Karpas-422 (cell line): ENCODE results near the gene ERMP1. TPM values are rescaled to one million over a fixed set of nuclear protein-coding genes. Genes with fewer than 3 reads are reported as not detected.

Source experiments
- DNase-seq: peaks from one replicate; pipeline ENCODE4 v3.0.0-alpha.2; 2015
- H2AFZ ChIP-seq: fragments of 200-600 bp; sonication (generic); 2 replicates; pipeline ENCODE4 v1.6.1; 2014; ENCODE audit warnings: antibody characterized with exemption, low read length, mixed read lengths
- H3K27ac ChIP-seq: fragments of 200-600 bp; sonication (generic); 2 replicates; pipeline ENCODE4 v1.5.1; 2014; ENCODE audit warnings: mild to moderate bottlenecking, low read length, moderate library complexity
- H3K27me3 ChIP-seq: fragments of 200-600 bp; sonication (generic); 2 replicates; pipeline ENCODE4 v1.6.1; 2014; ENCODE audit warnings: low read length, mixed read lengths
- H3K36me3 ChIP-seq: fragments of 200-600 bp; sonication (generic); 2 replicates; pipeline ENCODE4 v1.6.1; 2014; ENCODE audit warnings: low read length, mixed read lengths; ENCODE audit not compliant: insufficient read depth
- H3K4me1 ChIP-seq: fragments of 200-600 bp; sonication (generic); 2 replicates; pipeline ENCODE4 v1.6.1; 2014; ENCODE audit warnings: mild to moderate bottlenecking, low read length, mixed read lengths
- H3K4me2 ChIP-seq: fragments of 200-600 bp; sonication (generic); 2 replicates; pipeline ENCODE4 v1.6.1; 2014; ENCODE audit warnings: low read length, low read depth, mild to moderate bottlenecking; ENCODE audit not compliant: poor library complexity, severe bottlenecking
- H3K4me3 ChIP-seq: fragments of 200-600 bp; sonication (generic); 2 replicates; pipeline ENCODE4 v1.5.1; 2014; ENCODE audit warnings: mild to moderate bottlenecking, antibody characterized with exemption, low read length, mixed read lengths
- H3K79me2 ChIP-seq: fragments of 200-600 bp; sonication (generic); 2 replicates; pipeline ENCODE4 v1.6.1; 2014; ENCODE audit warnings: mild to moderate bottlenecking, low read length, mixed read lengths
- H3K9ac ChIP-seq: fragments of 200-600 bp; sonication (generic); 2 replicates; pipeline ENCODE4 v1.6.0; 2014; ENCODE audit warnings: low read length
- H3K9me2 ChIP-seq: fragments of 200-600 bp; sonication (generic), shearing (Covaris generic); replicated peaks from 2 replicates; pipeline ENCODE4 v1.6.0; 2014; ENCODE audit warnings: mild to moderate bottlenecking, low read length, moderate library complexity; ENCODE audit not compliant: insufficient read depth
- H3K9me3 ChIP-seq: fragments of 300-700, 200-600 bp; sonication (generic); 2 replicates; pipeline ENCODE4 v1.6.1; 2014; ENCODE audit warnings: low read length, mixed read lengths
- H4K20me1 ChIP-seq: fragments of 200-600 bp; sonication (generic); 2 replicates; pipeline ENCODE4 v1.6.1; 2014; ENCODE audit warnings: mild to moderate bottlenecking, antibody characterized with exemption, low read length, low read depth; ENCODE audit not compliant: insufficient read depth
- total RNA-seq: library from RNA; depleted of rRNA; stranded (reverse); fragments of >200 nt; shearing (Covaris generic); gene quantifications from 2 replicates; pipeline ENCODE4 v1.2.3, GENCODE V29; 2014; ENCODE audit warnings: low replicate concordance

ERMP1 gene
- total RNA-seq, 1 experiment from 2014 or later = 27.4 TPM

DNA sequence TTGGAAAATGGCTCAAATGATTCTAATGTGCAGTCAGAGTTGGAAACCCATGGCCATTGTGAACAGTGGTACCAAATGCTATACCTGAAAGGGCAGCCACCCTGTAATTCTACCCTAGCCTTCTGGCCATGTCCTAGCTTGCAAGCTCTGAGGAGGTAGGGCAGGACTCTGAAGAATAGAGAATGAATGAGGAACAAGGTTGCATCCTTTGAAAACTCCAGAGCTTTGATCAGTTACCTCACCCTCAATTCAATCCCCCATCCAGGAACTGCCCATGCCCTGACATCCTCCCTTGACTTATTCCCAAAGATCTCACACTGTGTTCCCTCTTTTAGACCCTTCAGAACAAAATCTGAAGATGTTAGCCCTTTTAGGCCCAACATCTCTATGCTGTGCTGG, 17.8 kb upstream of the ERMP1 start:
- Histone ChIP-seq H3K4me3 (no peak overlapping the region), H2AFZ (no peak overlapping the region), H3K36me3 (no peaks in the 10 kb centered on the region), H3K9me2 (no peaks in the 10 kb centered on the region), H3K9me3 (no peaks in the 10 kb centered on the region), H3K27me3 (no peaks in the 10 kb centered on the region), H3K79me2 (no peaks in the 10 kb centered on the region), H4K20me1 (no peaks in the 10 kb centered on the region), H3K4me1 (no peaks in the 10 kb centered on the region), H3K27ac (no peak overlapping the region), H3K4me2 (no peak overlapping the region), H3K9ac (no peak overlapping the region)
- DNase-seq = no peak

DNA sequence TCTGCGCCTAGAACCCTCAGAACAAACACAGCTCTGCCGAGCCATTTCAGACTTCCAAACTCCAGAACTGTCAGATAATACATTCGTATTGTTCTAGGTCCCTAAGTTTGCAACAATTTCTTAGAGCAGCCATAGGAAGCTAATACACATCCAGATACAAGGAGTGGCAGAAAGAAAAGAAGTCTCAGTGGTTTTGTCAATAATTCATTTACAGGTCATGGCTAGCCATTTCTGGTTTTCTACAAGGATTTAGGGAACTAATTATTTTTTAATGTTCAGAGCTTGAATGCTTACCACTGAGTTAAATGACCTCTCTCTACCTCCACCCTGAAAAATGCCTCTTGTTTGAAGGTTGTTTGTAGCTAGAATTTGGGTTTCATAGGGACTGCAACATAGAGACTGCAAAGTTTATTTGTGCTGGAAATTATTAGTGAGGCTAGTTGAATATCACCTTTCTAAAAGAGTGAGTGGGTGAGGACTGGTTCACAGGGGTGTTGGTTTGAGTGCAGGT, 15.5 kb upstream of the ERMP1 start:
- H3K79me2 ChIP-seq = no peaks in the 10 kb centered on the region
- H2AFZ ChIP-seq = no peak overlapping the region

DNA sequence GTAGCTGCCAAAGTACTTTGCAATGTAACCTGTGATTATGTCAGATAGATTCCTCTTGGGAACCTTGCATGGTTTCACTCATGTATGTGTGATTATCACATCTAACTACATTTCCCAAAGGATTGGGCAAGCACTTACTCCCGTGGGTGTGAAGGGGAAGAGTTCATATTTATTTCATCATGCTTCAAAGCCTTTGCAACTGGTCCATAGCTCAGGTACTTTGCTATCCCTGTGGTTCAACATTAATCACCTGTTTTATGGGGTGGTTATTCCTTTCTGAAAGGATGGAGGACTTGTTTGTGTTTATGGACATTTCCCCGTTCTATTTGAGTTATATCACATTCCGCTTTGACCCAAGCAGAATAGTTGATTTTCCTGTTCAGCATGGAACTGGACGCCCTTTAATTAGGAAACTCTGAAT, 13.6 kb upstream of the ERMP1 start:
- DNase-seq = no peak
- H3K36me3 ChIP-seq = no peaks in the 10 kb centered on the region
- H3K27ac ChIP-seq = no peak overlapping the region
- H3K9me3 ChIP-seq = no peaks in the 10 kb centered on the region
- H3K79me2 ChIP-seq = no peaks in the 10 kb centered on the region
- H3K4me1 ChIP-seq = no peaks in the 10 kb centered on the region
- H3K4me2 ChIP-seq = no peak overlapping the region
- H3K27me3 ChIP-seq = no peaks in the 10 kb centered on the region
- H3K4me3 ChIP-seq = no peak overlapping the region
- H3K9me2 ChIP-seq = no peaks in the 10 kb centered on the region
- no peaks in the 10 kb centered on the region for H4K20me1 ChIP-seq
- H2AFZ ChIP-seq = no peak overlapping the region
- H3K9ac ChIP-seq = no peak overlapping the region

More for the DNA sequence above, 15.5 kb upstream of the ERMP1 start:
- no peak overlapping the region for H3K27ac ChIP-seq
- H3K4me3 ChIP-seq = no peak overlapping the region
- no peak overlapping the region for H3K9ac ChIP-seq
- no peaks in the 10 kb centered on the region for H3K27me3 ChIP-seq
- no peaks in the 10 kb centered on the region for H3K4me1 ChIP-seq
- no peak overlapping the region for H3K4me2 ChIP-seq
- no peaks in the 10 kb centered on the region for H3K36me3 ChIP-seq
- DNase-seq = no peak
- H4K20me1 ChIP-seq = no peaks in the 10 kb centered on the region
- no peaks in the 10 kb centered on the region for H3K9me2 ChIP-seq
- H3K9me3 ChIP-seq = no peaks in the 10 kb centered on the region

DNA sequence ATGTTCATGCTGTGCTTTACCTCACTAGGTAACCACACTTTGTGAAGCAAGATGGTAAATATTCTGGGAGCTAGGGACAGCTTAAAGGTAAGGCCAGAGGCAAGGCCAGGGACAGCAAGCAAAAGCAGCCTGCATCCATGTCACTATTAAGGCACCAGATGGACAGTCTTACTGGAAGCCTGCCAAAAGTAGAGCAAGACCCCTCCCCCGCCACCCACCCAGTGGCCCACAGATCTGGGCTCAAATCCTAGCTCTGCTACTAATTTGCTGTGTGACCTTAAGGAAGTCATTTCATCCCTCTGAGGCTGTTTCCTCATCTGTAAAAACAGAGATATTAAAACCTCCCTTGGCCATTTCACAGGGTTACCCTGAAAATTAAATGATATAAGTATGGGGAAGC, 13.2 kb upstream of the ERMP1 start:
- H2AFZ ChIP-seq = no peak overlapping the region
- no peaks in the 10 kb centered on the region for H3K9me3 ChIP-seq
- H3K79me2 ChIP-seq = no peaks in the 10 kb centered on the region
- no peaks in the 10 kb centered on the region for H3K9me2 ChIP-seq
- H3K4me3 ChIP-seq = no peak overlapping the region
- no peak overlapping the region for H3K9ac ChIP-seq
- DNase-seq = no peak
- no peak overlapping the region for H3K27ac ChIP-seq
- no peak overlapping the region for H3K4me2 ChIP-seq
- H3K27me3 ChIP-seq = no peaks in the 10 kb centered on the region
- H4K20me1 ChIP-seq = no peaks in the 10 kb centered on the region
- H3K4me1 ChIP-seq = no peaks in the 10 kb centered on the region
- H3K36me3 ChIP-seq = no peaks in the 10 kb centered on the region

DNA sequence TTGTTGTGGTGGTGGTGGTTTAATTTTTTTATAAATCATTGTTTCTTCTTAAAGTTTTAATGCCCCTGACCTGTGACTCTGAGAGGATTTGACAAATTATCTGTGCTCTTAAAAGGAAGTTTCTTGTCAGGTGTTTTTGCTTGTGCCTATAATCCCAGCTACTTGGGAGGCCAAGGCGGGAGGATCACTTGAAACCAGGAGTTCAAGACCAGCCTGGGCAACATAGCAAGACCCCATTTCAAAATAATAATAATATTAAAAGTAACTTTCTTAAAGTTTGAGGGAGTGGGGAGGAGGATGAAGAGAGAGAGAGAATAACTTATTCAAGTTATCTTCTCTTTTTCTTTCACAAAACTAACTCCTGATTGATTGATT, 12.2 kb upstream of the ERMP1 start:
- Histone ChIP-seq H3K9me3 (no peaks in the 10 kb centered on the region), H3K36me3 (no peaks in the 10 kb centered on the region), H2AFZ (no peak overlapping the region), H3K79me2 (no peaks in the 10 kb centered on the region), H3K9me2 (no peaks in the 10 kb centered on the region), H3K4me2 (no peak overlapping the region), H3K4me1 (peaks cover 5% of the 10 kb centered on the region), H4K20me1 (no peaks in the 10 kb centered on the region), H3K4me3 (no peak overlapping the region), H3K27ac (no peak overlapping the region), H3K9ac (no peak overlapping the region), H3K27me3 (no peaks in the 10 kb centered on the region)
- no peak for DNase-seq

DNA sequence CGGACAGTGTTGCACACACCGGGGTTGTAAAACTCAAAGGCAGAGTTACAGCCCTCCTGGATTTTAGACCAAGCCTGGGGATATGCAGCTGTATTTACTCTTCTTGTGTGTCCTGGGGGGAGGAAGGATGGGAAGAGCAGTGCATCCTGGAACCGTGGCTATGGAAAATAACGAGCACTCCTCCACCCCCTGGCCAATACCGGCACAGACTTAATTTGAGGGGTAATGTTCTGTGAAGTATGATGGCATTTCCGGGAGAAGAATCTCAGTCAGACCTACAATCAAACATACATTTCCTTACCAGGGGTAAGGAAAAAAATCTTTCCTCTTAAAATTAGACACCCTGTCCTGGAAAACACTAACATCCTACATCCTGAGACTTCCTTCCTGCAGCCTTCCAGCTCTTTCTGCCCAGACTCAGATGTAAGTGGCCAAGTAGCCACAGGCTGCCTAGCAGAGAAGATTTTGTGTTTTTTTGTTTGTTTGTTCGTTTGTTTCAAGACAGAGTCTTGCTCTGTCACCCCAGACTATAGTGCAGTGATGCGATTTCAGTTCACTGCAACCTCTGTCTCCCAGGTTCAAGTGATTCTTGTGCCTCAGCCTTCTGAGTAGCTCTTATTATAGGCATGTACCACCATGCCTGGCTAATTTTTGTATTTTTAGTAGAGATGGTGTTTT, 11.0 kb upstream of the ERMP1 start:
- Histone ChIP-seq H3K4me1 (peaks cover 5% of the 10 kb centered on the region), H3K9ac (no peak overlapping the region), H3K79me2 (no peaks in the 10 kb centered on the region), H3K9me3 (no peaks in the 10 kb centered on the region), H4K20me1 (no peaks in the 10 kb centered on the region), H3K9me2 (no peaks in the 10 kb centered on the region), H3K27ac (no peak overlapping the region), H3K4me3 (no peak overlapping the region), H3K27me3 (no peaks in the 10 kb centered on the region), H3K36me3 (no peaks in the 10 kb centered on the region), H3K4me2 (no peak overlapping the region), H2AFZ (no peak overlapping the region)
- DNase-seq = no peak

DNA sequence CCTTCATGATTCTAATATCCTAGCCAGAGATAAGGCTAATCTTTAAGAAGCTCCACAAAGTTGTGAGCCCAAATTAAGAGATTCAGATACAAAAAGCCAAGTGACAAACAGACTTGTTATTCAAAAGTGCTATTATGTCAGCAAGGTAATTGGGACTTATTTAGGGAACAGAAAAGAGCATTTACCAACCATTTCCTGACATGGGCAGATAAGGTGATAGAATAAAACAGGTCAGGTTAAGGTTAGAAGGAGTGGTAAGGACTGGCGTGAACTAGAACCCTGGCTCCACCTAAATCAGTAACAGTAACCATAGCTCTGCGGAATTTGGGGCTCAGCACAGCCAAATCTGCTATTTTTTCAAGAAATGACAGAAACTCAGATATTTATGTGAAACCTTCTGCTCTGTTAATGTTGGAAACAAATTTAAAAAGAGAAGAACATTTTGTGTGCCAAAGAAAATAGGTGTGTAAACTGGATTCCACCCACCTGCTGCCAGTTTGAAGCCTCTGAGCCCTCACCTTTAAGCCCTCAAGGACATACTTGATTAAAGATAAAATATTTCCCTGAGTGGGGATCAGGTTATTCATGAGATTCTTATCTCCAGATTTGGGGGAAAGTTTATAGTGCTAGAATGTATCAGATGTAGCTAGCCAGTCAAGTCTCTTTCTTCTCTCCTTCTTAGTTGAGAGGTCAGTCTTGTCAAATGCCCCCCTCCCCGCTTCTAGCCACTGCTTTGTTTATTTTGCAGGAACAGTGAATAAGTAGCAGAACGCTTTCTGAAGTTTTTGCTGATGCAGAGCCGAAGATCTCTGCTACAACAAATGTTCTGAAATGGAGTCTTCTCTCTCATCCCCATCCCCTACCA, 10.2 kb upstream of the ERMP1 start:
- DNase-seq = no peak
- no peak overlapping the region for H3K4me2 ChIP-seq
- peaks cover 5% of the 10 kb centered on the region for H3K4me1 ChIP-seq
- no peaks in the 10 kb centered on the region for H3K9me3 ChIP-seq
- no peaks in the 10 kb centered on the region for H3K9me2 ChIP-seq
- H3K27ac ChIP-seq = no peak overlapping the region
- no peaks in the 10 kb centered on the region for H3K36me3 ChIP-seq
- no peak overlapping the region for H2AFZ ChIP-seq
- no peak overlapping the region for H3K4me3 ChIP-seq
- H3K9ac ChIP-seq = no peak overlapping the region
- H3K27me3 ChIP-seq = no peaks in the 10 kb centered on the region
- H4K20me1 ChIP-seq = no peaks in the 10 kb centered on the region
- no peaks in the 10 kb centered on the region for H3K79me2 ChIP-seq

DNA sequence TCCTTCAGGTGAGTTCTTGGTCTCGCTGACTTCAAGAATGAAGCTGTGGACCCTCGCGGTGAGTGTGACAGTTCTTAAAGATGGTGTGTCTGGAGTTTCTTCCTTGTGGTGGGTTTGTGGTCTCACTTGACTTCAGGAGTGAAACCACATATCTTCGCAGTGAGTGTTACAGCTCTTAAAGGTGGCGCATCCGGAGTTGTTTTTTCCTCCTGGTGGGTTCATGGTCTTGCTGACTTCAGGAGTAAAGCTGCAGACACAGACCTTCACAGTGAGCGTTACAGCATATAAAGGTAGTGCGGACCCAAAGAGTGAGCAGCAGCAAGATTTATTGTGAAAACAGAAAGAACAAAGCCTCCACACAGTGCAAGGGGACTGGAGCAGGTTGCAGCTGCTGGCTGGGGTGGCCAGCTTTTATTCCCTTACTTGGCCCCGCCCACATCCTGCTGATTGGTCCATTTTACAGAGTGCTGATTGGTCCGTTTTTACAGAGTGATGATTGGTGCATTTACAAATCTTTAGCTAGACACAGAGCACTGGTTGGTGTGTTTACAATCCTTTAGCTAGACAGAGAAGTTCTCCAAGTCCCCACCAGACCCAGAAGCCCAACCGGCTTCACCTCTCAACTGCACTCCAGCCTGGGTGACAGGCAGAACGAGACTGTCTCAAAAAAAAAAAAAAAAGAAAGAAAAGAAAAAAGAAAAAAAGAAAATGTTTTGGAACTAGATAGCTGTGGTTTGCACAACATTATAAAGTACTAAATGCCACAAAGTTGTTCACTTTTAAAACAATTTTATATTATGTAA, 9.1 kb upstream of the ERMP1 start:
- no peak overlapping the region for H3K4me3 ChIP-seq
- H3K9ac ChIP-seq = no peak overlapping the region
- H3K9me2 ChIP-seq = no peaks in the 10 kb centered on the region
- H3K9me3 ChIP-seq = no peaks in the 10 kb centered on the region
- H3K4me1 ChIP-seq = peaks cover 5% of the 10 kb centered on the region
- no peaks in the 10 kb centered on the region for H3K36me3 ChIP-seq
- no peaks in the 10 kb centered on the region for H3K27me3 ChIP-seq
- no peak overlapping the region for H3K27ac ChIP-seq
- no peak overlapping the region for H2AFZ ChIP-seq
- no peaks in the 10 kb centered on the region for H3K79me2 ChIP-seq
- H3K4me2 ChIP-seq = no peak overlapping the region
- no peaks in the 10 kb centered on the region for H4K20me1 ChIP-seq
- no peak for DNase-seq
